ENCODE measurements around the gene ELAVL1.

The ELAVL1 gene

DNA sequence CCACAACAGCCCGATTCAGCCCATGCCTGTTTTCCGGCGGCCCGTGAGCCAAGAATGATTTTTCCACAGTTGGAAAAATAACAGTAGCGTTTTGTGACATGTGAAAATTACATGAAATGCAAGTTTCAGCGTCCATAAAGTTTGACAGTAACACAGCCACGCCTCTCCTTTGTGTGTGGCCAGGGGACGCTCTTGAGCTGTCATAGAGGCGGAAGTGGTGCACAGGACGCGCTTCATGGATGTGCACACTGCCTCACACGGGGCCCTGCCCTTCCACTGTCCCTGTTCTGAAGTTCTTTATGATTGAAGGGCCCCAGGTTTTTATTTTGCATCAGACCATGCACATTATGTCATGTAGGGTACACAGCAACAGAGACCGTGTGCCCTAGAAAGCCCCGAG, 12.4 kb upstream of the ELAVL1 start:
- no peak overlapping the region for H3K4me3 ChIP-seq (ENCODE audit: insufficient read length, low read depth)
- H3K4me1 ChIP-seq (ENCODE audit: insufficient read depth, insufficient read length) = no peaks in the 10 kb centered on the region
- no peak for TF ChIP-seq ZNF274 (IDR thresholded peaks at IDR 0.05; ENCODE audit: low read depth, low read length)
- no peak for TF ChIP-seq YY1 (IDR thresholded peaks at IDR 0.05; ENCODE audit: insufficient read depth, insufficient read length)
- TF ChIP-seq SUZ12 (IDR thresholded peaks at IDR 0.05; ENCODE audit: extremely low read depth, insufficient read depth, insufficient read length) = no peak
- no peaks in the 10 kb centered on the region for H3K27me3 ChIP-seq (ENCODE audit: insufficient read depth, insufficient read length)
- DNase-seq (ENCODE audit: low read depth, low spot score) = no peak
- no peaks in the 10 kb centered on the region for H3K9me3 ChIP-seq (ENCODE audit: insufficient read depth, low read length)
- no peak overlapping the region for H3K9ac ChIP-seq (ENCODE audit: insufficient read length, low read depth)
- H3K36me3 ChIP-seq (ENCODE audit: insufficient read depth, insufficient read length, low read length) = peaks cover 11% of the 10 kb centered on the region

GRCh38 chr19:8004723-8005513, 523 bp downstream of the ELAVL1 start:
- Histone ChIP-seq H3K4me1 (ENCODE audit: insufficient read depth, insufficient read length) (peaks cover 15% of the 10 kb centered on the region), H3K9ac (ENCODE audit: insufficient read length, low read depth) (peak overlapping the region; percentile 92), H3K4me3 (ENCODE audit: insufficient read length, low read depth) (peak overlapping the region; percentile 69), H3K36me3 (ENCODE audit: insufficient read depth, insufficient read length, low read length) (peaks cover 48% of the 10 kb centered on the region), H3K27me3 (ENCODE audit: insufficient read depth, insufficient read length) (no peaks in the 10 kb centered on the region), H3K9me3 (ENCODE audit: insufficient read depth, low read length) (no peaks in the 10 kb centered on the region)
- TF ChIP-seq YY1 (IDR thresholded peaks at IDR 0.05; ENCODE audit: insufficient read depth, insufficient read length) (no peak), SUZ12 (IDR thresholded peaks at IDR 0.05; ENCODE audit: extremely low read depth, insufficient read depth, insufficient read length) (no peak), ZNF274 (IDR thresholded peaks at IDR 0.05; ENCODE audit: low read depth, low read length) (no peak)
- no peak for DNase-seq (ENCODE audit: low read depth, low spot score)

DNA sequence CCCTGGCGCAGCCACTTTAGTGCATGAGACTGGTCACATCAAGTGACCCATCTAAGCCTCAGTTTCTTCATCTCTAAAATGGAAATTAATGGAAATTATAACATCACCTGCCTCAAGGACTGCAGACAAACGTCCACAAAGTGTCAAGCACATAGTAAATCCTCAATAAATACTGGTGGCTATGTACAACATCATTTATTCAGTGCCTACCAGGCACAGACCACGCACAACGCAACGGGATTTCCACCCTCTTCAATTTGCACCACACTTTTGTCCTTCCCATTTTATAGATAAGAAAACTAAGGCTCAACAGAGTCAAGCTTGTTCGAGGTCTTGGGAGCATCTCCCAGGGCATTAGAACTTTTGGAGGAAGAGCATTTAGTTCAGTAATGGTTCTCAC, 1.4 kb downstream of the ELAVL1 start:
- Histone ChIP-seq H3K4me1 (ENCODE audit: insufficient read depth, insufficient read length) (peaks cover 15% of the 10 kb centered on the region), H3K4me3 (ENCODE audit: insufficient read length, low read depth) (peak overlapping the region; percentile 69), H3K9ac (ENCODE audit: insufficient read length, low read depth) (peak overlapping the region; percentile 92), H3K27me3 (ENCODE audit: insufficient read depth, insufficient read length) (no peaks in the 10 kb centered on the region), H3K36me3 (ENCODE audit: insufficient read depth, insufficient read length, low read length) (peaks cover 51% of the 10 kb centered on the region), H3K9me3 (ENCODE audit: insufficient read depth, low read length) (no peaks in the 10 kb centered on the region)
- DNase-seq (ENCODE audit: low read depth, low spot score) = no peak
- TF ChIP-seq YY1 (IDR thresholded peaks at IDR 0.05; ENCODE audit: insufficient read depth, insufficient read length) (no peak), SUZ12 (IDR thresholded peaks at IDR 0.05; ENCODE audit: extremely low read depth, insufficient read depth, insufficient read length) (no peak), ZNF274 (IDR thresholded peaks at IDR 0.05; ENCODE audit: low read depth, low read length) (no peak)

GRCh38 chr19:8001995-8002849, 3.2 kb downstream of the ELAVL1 start:
- Histone ChIP-seq H3K4me3 (ENCODE audit: insufficient read length, low read depth) (peak overlapping the region; percentile 17), H3K9ac (ENCODE audit: insufficient read length, low read depth) (peak overlapping the region; percentile 52), H3K4me1 (ENCODE audit: insufficient read depth, insufficient read length) (peaks cover 18% of the 10 kb centered on the region), H3K36me3 (ENCODE audit: insufficient read depth, insufficient read length, low read length) (peaks cover 46% of the 10 kb centered on the region), H3K27me3 (ENCODE audit: insufficient read depth, insufficient read length) (no peaks in the 10 kb centered on the region), H3K9me3 (ENCODE audit: insufficient read depth, low read length) (no peaks in the 10 kb centered on the region)
- TF ChIP-seq ZNF274 (IDR thresholded peaks at IDR 0.05; ENCODE audit: low read depth, low read length) = no peak
- TF ChIP-seq SUZ12 (IDR thresholded peaks at IDR 0.05; ENCODE audit: extremely low read depth, insufficient read depth, insufficient read length) = no peak
- TF ChIP-seq YY1 (IDR thresholded peaks at IDR 0.05; ENCODE audit: insufficient read depth, insufficient read length) = no peak
- DNase-seq (ENCODE audit: low read depth, low spot score) = peak; percentile 78

DNA sequence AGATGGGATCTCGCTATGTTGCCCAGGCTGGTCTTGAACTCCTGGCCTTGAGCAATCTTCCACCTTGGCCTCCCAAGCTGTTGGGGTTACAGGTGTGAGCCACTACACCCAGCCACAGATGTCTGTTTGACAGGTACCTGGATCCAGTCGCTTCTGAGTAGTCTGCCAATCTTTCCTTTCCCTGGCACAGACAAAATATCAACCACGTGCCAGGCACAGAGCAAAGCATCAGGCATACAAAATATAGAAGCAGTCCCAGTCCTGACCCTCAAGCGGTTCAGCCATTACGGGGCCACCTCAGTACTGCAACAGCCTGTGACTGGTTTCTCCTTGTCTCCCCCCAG, 3.8 kb downstream of the ELAVL1 start:
- Histone ChIP-seq H3K27me3 (ENCODE audit: insufficient read depth, insufficient read length) (no peaks in the 10 kb centered on the region), H3K36me3 (ENCODE audit: insufficient read depth, insufficient read length, low read length) (peaks cover 46% of the 10 kb centered on the region), H3K9me3 (ENCODE audit: insufficient read depth, low read length) (no peaks in the 10 kb centered on the region), H3K4me1 (ENCODE audit: insufficient read depth, insufficient read length) (peaks cover 18% of the 10 kb centered on the region), H3K9ac (ENCODE audit: insufficient read length, low read depth) (peak overlapping the region; percentile 52), H3K4me3 (ENCODE audit: insufficient read length, low read depth) (peak overlapping the region; percentile 17)
- TF ChIP-seq YY1 (IDR thresholded peaks at IDR 0.05; ENCODE audit: insufficient read depth, insufficient read length) = no peak
- no peak for TF ChIP-seq ZNF274 (IDR thresholded peaks at IDR 0.05; ENCODE audit: low read depth, low read length)
- TF ChIP-seq SUZ12 (IDR thresholded peaks at IDR 0.05; ENCODE audit: extremely low read depth, insufficient read depth, insufficient read length) = no peak
- DNase-seq (ENCODE audit: low read depth, low spot score) = no peak

DNA sequence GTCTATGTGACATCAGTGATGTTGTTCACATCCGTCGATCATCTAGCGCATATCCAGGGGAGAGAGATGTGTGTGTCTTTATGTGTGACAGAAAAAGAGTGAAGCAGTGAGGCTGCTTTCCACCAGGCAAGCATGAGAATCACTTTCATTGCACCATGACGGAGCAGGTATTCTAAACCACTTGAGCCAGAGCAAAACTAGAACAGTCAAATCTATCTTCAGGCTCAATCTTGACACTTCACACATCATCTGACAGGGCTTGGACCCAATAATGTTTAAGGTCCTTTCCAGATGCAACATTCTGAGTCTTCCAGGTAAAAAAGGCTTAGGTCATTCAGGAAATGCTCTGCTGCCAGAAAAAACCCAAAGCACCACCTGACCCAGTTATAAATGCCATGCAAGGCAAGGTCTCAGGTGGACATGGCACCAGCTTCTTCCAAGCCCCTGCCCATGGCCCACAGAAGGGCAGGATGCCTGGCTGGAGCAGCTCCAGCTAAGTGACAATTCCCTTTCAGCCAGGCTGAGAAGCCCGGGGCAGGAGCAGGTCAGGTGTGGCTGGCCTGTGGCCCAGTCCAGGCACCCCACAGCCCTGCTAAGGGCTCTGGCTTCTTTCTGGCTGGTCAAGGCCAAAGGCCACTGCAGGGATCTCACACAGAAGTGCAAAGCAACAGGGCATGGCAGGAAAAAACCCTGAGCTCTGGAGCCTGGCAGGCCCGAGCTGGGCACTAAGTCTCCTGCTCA, 5.0 kb downstream of the ELAVL1 start:
- peaks cover 46% of the 10 kb centered on the region for H3K36me3 ChIP-seq (ENCODE audit: insufficient read depth, insufficient read length, low read length)
- TF ChIP-seq YY1 (IDR thresholded peaks at IDR 0.05; ENCODE audit: insufficient read depth, insufficient read length) (no peak), SUZ12 (IDR thresholded peaks at IDR 0.05; ENCODE audit: extremely low read depth, insufficient read depth, insufficient read length) (no peak), ZNF274 (IDR thresholded peaks at IDR 0.05; ENCODE audit: low read depth, low read length) (no peak)
- DNase-seq (ENCODE audit: low read depth, low spot score) = no peak

More for the DNA sequence above, 5.0 kb downstream of the ELAVL1 start:
- Histone ChIP-seq H3K9me3 (ENCODE audit: insufficient read depth, low read length) (no peaks in the 10 kb centered on the region), H3K4me1 (ENCODE audit: insufficient read depth, insufficient read length) (peaks cover 18% of the 10 kb centered on the region), H3K27me3 (ENCODE audit: insufficient read depth, insufficient read length) (no peaks in the 10 kb centered on the region), H3K4me3 (ENCODE audit: insufficient read length, low read depth) (no peak overlapping the region), H3K9ac (ENCODE audit: insufficient read length, low read depth) (peak overlapping the region; percentile 29)

Measured in NT2/D1 (cell line).